Adrenal gland (tissue), 12 donors: ENCODE data around the gene C4BPA. TPM values are rescaled to one million over a fixed set of nuclear protein-coding genes. Genes with fewer than 3 reads are reported as not detected.

Experiments used
- DNase-seq, 7 donors: peaks; one replicate each; pipeline ENCODE4 v3.0.0-alpha.2; 2019 to 2020
- H3K27ac ChIP-seq, 5 donors: fragments of 200-600 bp; sonication (generic) in 4 of 5; 1 replicate in 3 of 5; 2 replicates in 2 of 5; pipeline versions ENCODE4 v1.5.1 to v1.8.0; 2016 to 2020; ENCODE audit warnings: mild to moderate bottlenecking in 1 of 5
- H3K27me3 ChIP-seq: fragments of 200-600 bp; 2 replicates; pipeline ENCODE4 v1.8.0; 2021
- H3K36me3 ChIP-seq, 2 donors: fragments of 200-600 bp; replicated peaks in 1 of 2; 1 replicate in 1 of 2; 2 replicates in 1 of 2; pipeline versions ENCODE4 v1.5.1 to v1.8.0; 2018 to 2022
- H3K4me1 ChIP-seq, 2 donors: fragments of 200-600 bp; replicated peaks in 1 of 2; 1 replicate in 1 of 2; 2 replicates in 1 of 2; pipeline versions ENCODE4 v1.5.1 to v1.8.0; 2018 to 2021
- H3K4me3 ChIP-seq, 4 donors: fragments of 200-600 bp; sonication (generic) in 3 of 4; one replicate each; pipeline ENCODE4 v1.5.1; 2016 to 2018
- H3K9me3 ChIP-seq, 3 donors: fragments of 200-600 bp; sonication (generic) in 1 of 3; replicated peaks in 1 of 3; 1 replicate in 2 of 3; 2 replicates in 1 of 3; pipeline versions ENCODE4 v1.5.1 to v1.8.0; 2016 to 2021
- CTCF ChIP-seq, 6 experiments: fragments of 450-650 bp in 4 of 6; fragments of 200-600 bp in 2 of 6; sonication (generic) in 1 of 6; IDR thresholded peaks; 1 replicate in 5 of 6; 2 replicates in 1 of 6; pipeline versions ENCODE4 v1.5.1 to v1.8.0; 2016 to 2021; ENCODE audit warnings: antibody characterized with exemption in 6 of 6, mild to moderate bottlenecking in 2 of 6, moderate library complexity in 1 of 6
- POLR2A ChIP-seq, 2 donors: fragments of 450-650 bp; IDR thresholded peaks; one replicate each; pipeline ENCODE4 v1.6.1; 2017; ENCODE audit warnings: antibody characterized with exemption in 2 of 2, mild to moderate bottlenecking in 2 of 2, moderate library complexity in 1 of 2
- WGBS, 4 donors: extraction: QIAGEN DNeasy Blood & Tissue Kit in 2 of 4; methylation state at CpG; one replicate each; pipeline versions ENCODE4 v1.1.5 to v1.1.7; 2013 to 2017; 5-methylcytosine and 5-hydroxymethylcytosine counted together
- intact Hi-C, 2 donors: fragments of 100-400 bp; cut with DNase I; formaldehyde crosslinking; loops; one replicate each; pipeline versions ENCODE4 v1.14.1 to v1.15.0; 2022 to 2023
- polyA plus RNA-seq, 3 donors: library from polyadenylated mRNA; stranded (reverse); fragments of 200-250 nt in 2 of 3; fragments of 350-450 nt in 1 of 3; fragmentation: Illumina TruSeq in 1 of 3; extraction: RNeasy Lipid Tissue Mini Kit (QIAGEN cat#74804) in 1 of 3; gene quantifications; one replicate each; pipeline ENCODE4 v1.2.3, GENCODE V29; 2013 to 2014
- total RNA-seq, 9 donors: library from RNA; depleted of rRNA in 4 of 9; stranded (reverse); fragments of >200 nt in 4 of 9; fragments of 120-200 nt in 1 of 9; fragmentation: NEBNext Ultra II Directional in 1 of 9; extraction: Animal tissue kit (Norgen Biotek cat#: 25700) in 1 of 9; gene quantifications; one replicate each; pipeline versions ENCODE4 v1.1.0 to v1.2.4, GENCODE V29; 2013 to 2023
- donor health status: healthy with polysubstance abuse.
- donor health status: Bipolar disorder and iron deficiency.
- donor health status: DM: yes; HTN: yes; CAD: no.
- donor health status: DM: no; HTN: no; CAD: no.
- donor health status: DM: no; HTN: no; CAD: no.
- donor health status: DM: yes; HTN: yes; CAD: no.

Gene C4BPA
- total and polyA plus RNA-seq, 12 donors: 0.13 to 23.4 (median 0.57) TPM; not detected in 5

- Histone ChIP-seq H3K4me1 (peaks cover 0 to 5% of the 10 kb centered on the region in 2 donors), H3K27ac (no peak overlapping the region), H3K36me3 (no peaks in the 10 kb centered on the region), H3K9me3 (no peaks in the 10 kb centered on the region), H3K4me3 (no peak overlapping the region), H3K27me3 (no peaks in the 10 kb centered on the region)
- TF ChIP-seq CTCF (IDR thresholded peaks at IDR 0.05) (no peak), POLR2A (IDR thresholded peaks at IDR 0.05) (no peak)
- 68 to 77% (median 73%) methylated on average over 4 of the region's 4 CpGs for WGBS, 4 donors
- no peak for DNase-seq
- intact Hi-C loops: no loop called here
These were observed 12.7 kb upstream of the C4BPA start for GRCh38 chr1:207091200-207091908.

GRCh38 chr1:207093944-207094343, 10.1 kb upstream of the C4BPA start:
- intact Hi-C loops: no loop called here
- no peaks in the 10 kb centered on the region for H3K36me3 ChIP-seq
- WGBS, 4 donors: 52 to 89% (median 66%) methylated on average over 2 of the region's 2 CpGs
- no peak overlapping the region for H3K4me3 ChIP-seq
- no peaks in the 10 kb centered on the region for H3K27me3 ChIP-seq
- H3K4me1 ChIP-seq: peaks cover 0 to 3% of the 10 kb centered on the region in 2 donors
- DNase-seq: no peak
- no peaks in the 10 kb centered on the region for H3K9me3 ChIP-seq
- TF ChIP-seq POLR2A (IDR thresholded peaks at IDR 0.05) (no peak), CTCF (IDR thresholded peaks at IDR 0.05) (no peak)
- no peak overlapping the region for H3K27ac ChIP-seq

GRCh38 chr1:207097871-207098324, 6.1 kb upstream of the C4BPA start:
- Histone ChIP-seq H3K27ac (no peak overlapping the region), H3K36me3 (no peaks in the 10 kb centered on the region), H3K27me3 (no peaks in the 10 kb centered on the region), H3K4me3 (no peak overlapping the region), H3K4me1 (no peaks in the 10 kb centered on the region), H3K9me3 (no peaks in the 10 kb centered on the region)
- DNase-seq: no peak
- intact Hi-C loops: no loop called here
- TF ChIP-seq CTCF (IDR thresholded peaks at IDR 0.05) (no peak), POLR2A (IDR thresholded peaks at IDR 0.05) (no peak)
- WGBS, 4 donors: 81 to 98% (median 92%) methylated on average over 3 of the region's 3 CpGs

- no peaks in the 10 kb centered on the region for H3K27me3 ChIP-seq
- no peak for TF ChIP-seq POLR2A (IDR thresholded peaks at IDR 0.05)
- no peak for TF ChIP-seq CTCF (IDR thresholded peaks at IDR 0.05)
- H3K36me3 ChIP-seq: no peaks in the 10 kb centered on the region
- intact Hi-C loops: no loop called here
- H3K4me1 ChIP-seq: no peaks in the 10 kb centered on the region
- 74 to 87% (median 80%) methylated on average over 1 of the region's 1 CpG for WGBS, 4 donors
- H3K4me3 ChIP-seq: no peak overlapping the region
- no peak for DNase-seq
- H3K27ac ChIP-seq: no peak overlapping the region
- H3K9me3 ChIP-seq: no peaks in the 10 kb centered on the region
These were observed 2.3 kb upstream of the C4BPA start for GRCh38 chr1:207101720-207102119.
